HG02840 (cell line): ENCODE results near the gene STK32C.

Experiments
- ATAC-seq: cut with Tn5 transposase; IDR thresholded peaks from one replicate; pipeline ENCODE4 v1.9.1; 2021; ENCODE audit warnings: mild to moderate bottlenecking, moderate library complexity, moderate number of reproducible peaks; ENCODE audit not compliant: unreplicated experiment, low FRiP score

STK32C gene

DNA sequence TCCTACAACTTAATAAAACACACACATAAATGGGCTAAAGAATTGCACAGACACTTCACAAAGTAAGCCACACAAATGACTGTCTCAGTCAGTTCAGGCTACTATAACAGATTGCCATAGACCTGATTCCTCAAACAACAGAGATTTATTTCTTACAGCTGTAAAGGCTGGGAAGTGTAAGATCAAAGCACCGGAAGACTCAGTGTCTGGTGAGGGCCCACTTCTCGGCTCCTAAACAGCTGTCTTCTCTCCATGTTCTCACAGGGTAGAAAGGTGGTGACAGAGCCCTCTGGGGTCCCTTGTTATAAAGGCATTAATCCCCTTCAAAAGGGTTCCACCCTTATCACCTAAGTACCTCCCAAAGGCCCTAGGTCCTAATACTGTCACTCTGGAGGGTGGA, 18.3 kb downstream of the STK32C start:
- no peak for ATAC-seq

DNA sequence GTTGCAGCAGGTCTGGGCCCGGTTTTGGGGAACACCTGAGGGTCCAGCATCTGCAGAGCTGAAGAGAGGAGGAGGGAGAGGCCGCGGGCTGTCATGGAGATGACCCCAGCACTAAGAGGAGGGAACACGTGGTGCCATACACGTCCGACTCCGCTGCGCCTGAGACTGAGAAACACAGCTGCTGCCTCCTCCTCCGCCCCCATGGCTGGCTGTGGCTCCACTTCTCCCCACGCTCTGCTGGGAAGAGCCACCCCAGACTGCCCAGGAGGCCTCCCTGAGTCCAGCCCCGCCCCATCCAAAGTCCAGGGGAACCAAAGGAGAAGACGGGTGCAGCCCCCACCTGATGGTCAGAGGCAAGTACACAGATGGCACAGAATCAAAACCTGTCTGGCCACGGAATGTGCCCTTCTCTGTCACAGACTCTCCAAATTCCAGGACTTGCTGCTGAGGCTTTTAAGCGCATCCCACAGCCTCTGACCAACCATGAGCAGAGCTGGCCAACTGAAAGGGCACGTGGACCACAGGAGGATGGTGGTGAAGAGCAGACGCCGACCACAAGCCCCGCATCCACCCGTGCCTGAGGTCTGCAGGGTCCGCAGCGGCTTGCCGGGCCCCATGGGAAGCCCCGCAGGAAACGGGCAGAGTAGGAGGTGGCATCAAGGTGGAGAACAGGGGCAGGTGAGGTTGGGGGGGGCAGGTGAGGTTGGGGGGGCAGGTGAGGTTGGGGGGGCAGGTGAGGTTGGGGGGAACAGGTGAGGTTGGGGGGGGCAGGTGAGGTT, 24.0 kb downstream of the STK32C start:
- no peak for ATAC-seq

GRCh38 chr10:132282667-132283603, 24.8 kb downstream of the STK32C start:
- ATAC-seq: no peak

- no peak for ATAC-seq
Observed at GRCh38 chr10:132281915-132282666, 25.7 kb downstream of the STK32C start.

DNA sequence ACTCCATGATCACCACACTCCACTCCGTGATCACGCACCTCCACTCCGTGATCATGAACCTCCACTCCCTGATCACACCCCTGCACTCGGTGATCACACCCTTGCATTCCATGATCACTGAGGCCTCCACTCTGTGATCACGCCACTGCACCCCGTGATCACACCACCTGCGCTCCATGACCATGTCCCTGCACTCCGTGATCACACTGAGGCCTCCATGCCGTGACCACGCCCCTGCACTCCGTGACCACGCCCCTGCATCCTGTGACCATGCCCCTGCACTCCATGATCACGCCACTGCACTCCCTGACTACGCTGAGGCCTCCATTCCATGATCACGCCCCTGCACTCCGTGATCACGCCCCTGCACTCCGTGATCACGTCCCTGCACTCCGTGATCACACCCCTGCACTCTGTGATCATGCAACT, 27.1 kb downstream of the STK32C start:
- ATAC-seq: no peak

- ATAC-seq: no peak
Observed at GRCh38 chr10:132279873-132280645, 27.7 kb downstream of the STK32C start.

DNA sequence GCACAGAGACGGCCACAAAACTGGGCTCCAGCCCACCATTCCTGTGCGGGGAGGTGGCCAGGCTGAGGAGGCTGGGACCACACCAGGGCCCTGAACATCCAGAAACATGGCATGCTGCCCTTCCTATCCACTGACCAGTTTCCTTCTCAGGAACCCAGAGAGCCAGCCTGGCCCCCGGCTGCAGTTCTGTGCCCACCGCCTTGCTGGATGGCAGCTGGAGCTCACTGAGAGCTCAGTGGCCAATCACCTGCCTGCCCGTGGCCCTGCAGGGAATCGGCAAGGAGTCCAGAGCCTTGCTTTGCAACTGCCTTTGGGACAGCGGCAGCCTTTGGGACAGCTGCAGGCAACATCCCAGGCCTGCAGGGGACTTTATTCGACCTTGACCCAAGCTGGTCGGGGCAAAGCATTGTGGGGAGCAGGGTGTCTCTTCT, 30.4 kb downstream of the STK32C start:
- no peak for ATAC-seq

DNA sequence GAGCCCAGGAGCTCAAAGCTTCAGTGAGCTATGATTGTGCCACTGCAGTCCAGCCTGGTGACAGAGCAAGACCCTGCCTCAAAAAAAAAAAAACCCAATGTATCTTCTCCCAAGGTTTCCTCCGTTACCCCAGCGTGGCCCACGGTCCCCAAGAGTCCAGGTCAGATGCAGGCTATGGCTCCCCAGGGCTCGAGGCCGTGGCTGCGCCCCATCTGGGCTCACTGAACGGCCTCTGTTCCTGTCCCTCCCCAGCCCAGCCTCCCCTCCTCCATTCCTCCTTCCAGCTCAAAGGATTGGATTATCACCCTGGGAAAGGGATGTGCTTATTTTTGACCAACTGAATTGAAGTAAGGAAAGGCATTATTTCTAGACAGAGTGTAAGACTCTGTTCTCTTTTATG, 31.0 kb downstream of the STK32C start:
- ATAC-seq: no peak

- no peak for ATAC-seq
Observed at GRCh38 chr10:132276179-132276675, 31.5 kb downstream of the STK32C start.

GRCh38 chr10:132275426-132276178, 32.1 kb downstream of the STK32C start:
- ATAC-seq: no peak

- ATAC-seq: no peak
Observed at GRCh38 chr10:132274986-132275385, 32.8 kb downstream of the STK32C start.

- no peak for ATAC-seq
Observed at GRCh38 chr10:132274581-132274980, 33.2 kb downstream of the STK32C start.

GRCh38 chr10:132273966-132274365, 33.8 kb downstream of the STK32C start:
- ATAC-seq: no peak

- no peak for ATAC-seq
Observed at GRCh38 chr10:132273304-132273944, 34.3 kb downstream of the STK32C start.

DNA sequence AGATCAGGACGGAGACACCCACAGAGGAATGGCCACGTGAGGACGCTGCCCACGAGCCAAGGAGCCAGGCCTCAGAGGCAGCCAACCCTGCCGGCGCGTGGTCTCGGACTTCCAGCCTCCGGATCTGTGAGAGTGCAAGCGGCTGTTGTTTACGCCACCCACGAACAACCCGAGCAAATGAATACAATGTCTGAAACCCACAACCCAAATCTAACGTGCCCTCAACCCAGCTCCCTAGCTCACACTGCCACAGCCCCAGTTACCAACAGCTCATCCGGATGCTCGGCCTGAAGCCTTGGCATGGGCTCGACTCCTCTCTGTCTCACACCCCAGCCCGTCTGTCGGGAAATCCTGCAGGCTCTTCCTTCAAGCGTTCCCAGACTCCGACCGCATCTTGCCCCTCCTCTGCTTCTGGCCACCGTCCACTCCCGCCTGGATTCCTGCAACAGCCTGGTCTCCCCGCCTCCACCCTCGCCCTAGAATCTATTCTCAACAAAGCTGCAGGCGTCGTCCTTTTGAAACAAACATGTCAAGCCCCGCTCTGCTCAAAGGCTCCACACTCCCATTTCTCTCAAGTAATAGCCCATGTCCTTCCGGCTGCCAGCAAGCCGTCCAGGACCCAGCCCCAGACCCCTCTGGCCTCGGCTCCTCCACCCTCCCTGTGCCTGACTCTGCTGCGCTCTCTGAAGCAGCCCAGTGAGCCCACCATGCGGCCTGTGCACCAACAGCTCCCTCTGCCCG, 35.3 kb downstream of the STK32C start:
- ATAC-seq: no peak

- ATAC-seq: no peak
Observed at GRCh38 chr10:132271458-132272230, 36.1 kb downstream of the STK32C start.
